OCI-LY3 (cell line): Measurements from ENCODE around the gene SYNE4.

Experiments
- H2AFZ ChIP-seq: fragments of 200-600, 300-600 bp; shearing (Covaris generic); 2 replicates; pipeline ENCODE4 v1.6.0; 2014; ENCODE audit warnings: antibody characterized with exemption, low read depth, low read length
- H3K27ac ChIP-seq: fragments of 200-600, 300-600 bp; sonication (generic); 2 replicates; pipeline ENCODE4 v1.5.1; 2014; ENCODE audit warnings: mild to moderate bottlenecking, low read length, moderate library complexity, mixed read lengths
- H3K27me3 ChIP-seq: fragments of 200-600, 300-600 bp; sonication (generic); 2 replicates; pipeline ENCODE4 v1.6.1; 2014; ENCODE audit warnings: low read depth, low read length, mixed read lengths
- H3K36me3 ChIP-seq: fragments of 200-600, 300-600 bp; sonication (generic); replicated peaks from 2 replicates; pipeline ENCODE3; 2014; ENCODE audit warnings: low read depth, low read length, mixed read lengths
- H3K4me1 ChIP-seq: fragments of 300-600, 200-600 bp; sonication (generic); 2 replicates; pipeline ENCODE4 v1.6.1; 2014; ENCODE audit warnings: low read length, mixed read lengths
- H3K4me2 ChIP-seq: fragments of 200-600, 300-600 bp; sonication (generic); 2 replicates; pipeline ENCODE4 v1.6.1; 2014; ENCODE audit warnings: low read length, mixed read lengths
- H3K4me3 ChIP-seq: fragments of 300-600, 200-600 bp; sonication (generic); 2 replicates; pipeline ENCODE4 v1.5.1; 2014; ENCODE audit warnings: antibody characterized with exemption, mild to moderate bottlenecking, low read length, moderate library complexity
- H3K79me2 ChIP-seq: fragments of 300-600, 200-600 bp; shearing (Covaris generic); 2 replicates; pipeline ENCODE4 v1.6.1; 2014; ENCODE audit warnings: mild to moderate bottlenecking, low read length, mixed read lengths
- H3K9ac ChIP-seq: fragments of 300-600, 200-600 bp; shearing (Covaris generic); 2 replicates; pipeline ENCODE4 v1.6.0; 2014; ENCODE audit warnings: mild to moderate bottlenecking, low read length, moderate library complexity
- H3K9me3 ChIP-seq: fragments of 200-600, 300-600 bp; shearing (Covaris generic); 2 replicates; pipeline ENCODE4 v1.6.1; 2014; ENCODE audit warnings: low read length, mixed read lengths; ENCODE audit not compliant: insufficient read depth
- H4K20me1 ChIP-seq: fragments of 200-600, 300-600 bp; sonication (generic); 2 replicates; pipeline ENCODE4 v1.6.1; 2016; ENCODE audit warnings: low read length, mixed read lengths; ENCODE audit not compliant: insufficient read depth
- EZH2phosphoT487 ChIP-seq: fragments of 200-600 bp; shearing (Covaris generic); IDR thresholded peaks from 2 replicates; pipeline ENCODE4 v1.6.1; 2018; ENCODE audit warnings: antibody characterized with exemption, mixed run types, low read depth
- TF ChIP-seq, protein P1 (sequence below): fragments of 200-600, 300-600 bp; sonication (generic); IDR thresholded peaks from 2 replicates; pipeline ENCODE4 v1.5.1; 2014; ENCODE audit warnings: antibody characterized with exemption, low read length, low read depth

The SYNE4 gene

DNA sequence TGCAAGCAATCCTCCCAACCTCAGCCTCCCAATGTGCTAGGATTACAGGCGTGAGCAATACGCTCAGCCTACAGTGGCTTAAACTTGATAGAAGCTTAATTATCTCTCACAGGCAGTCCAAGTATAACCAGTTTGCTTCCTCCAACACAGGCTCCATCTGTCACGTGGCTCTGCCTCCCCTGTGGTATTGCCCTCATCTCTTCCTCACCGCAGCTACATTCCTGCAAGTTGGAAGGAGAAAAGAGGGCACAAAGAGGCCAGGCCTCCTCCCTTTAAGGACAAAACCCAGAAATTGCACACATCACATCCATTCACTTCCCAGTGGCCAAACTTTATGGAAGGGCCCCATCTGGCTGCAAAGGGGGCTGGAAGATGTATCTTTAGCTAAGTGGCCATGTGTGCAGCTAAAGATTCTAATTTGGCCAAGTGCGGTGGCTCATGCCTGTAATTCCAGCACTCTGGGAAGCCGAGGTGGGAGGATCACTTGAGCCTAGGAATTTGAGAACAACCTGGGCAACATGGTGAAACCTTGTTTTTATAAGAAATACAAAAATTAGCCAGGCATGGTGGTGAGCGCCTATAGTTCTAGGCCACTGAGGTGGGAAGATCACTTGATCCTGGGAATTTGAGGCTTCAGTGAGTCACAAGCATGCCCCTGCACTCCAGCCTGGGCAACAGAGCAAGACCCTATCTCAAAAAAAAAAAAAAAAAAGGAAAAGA lies 16.7 kb downstream of the SYNE4 start:
- Histone ChIP-seq H3K27me3 (no peaks in the 10 kb centered on the region), H3K27ac (no peak overlapping the region), H4K20me1 (no peaks in the 10 kb centered on the region), H3K4me2 (no peak overlapping the region), H2AFZ (no peak overlapping the region), H3K79me2 (peaks cover 19% of the 10 kb centered on the region), H3K4me3 (no peak overlapping the region), H3K9me3 (peaks cover 6% of the 10 kb centered on the region; the same call in 1 of the 2 replicates), H3K9ac (no peak overlapping the region), H3K4me1 (peaks cover 29% of the 10 kb centered on the region), H3K36me3 (no peaks in the 10 kb centered on the region)
- TF ChIP-seq EZH2phosphoT487, result no peak
- TF ChIP-seq, protein P1, sequence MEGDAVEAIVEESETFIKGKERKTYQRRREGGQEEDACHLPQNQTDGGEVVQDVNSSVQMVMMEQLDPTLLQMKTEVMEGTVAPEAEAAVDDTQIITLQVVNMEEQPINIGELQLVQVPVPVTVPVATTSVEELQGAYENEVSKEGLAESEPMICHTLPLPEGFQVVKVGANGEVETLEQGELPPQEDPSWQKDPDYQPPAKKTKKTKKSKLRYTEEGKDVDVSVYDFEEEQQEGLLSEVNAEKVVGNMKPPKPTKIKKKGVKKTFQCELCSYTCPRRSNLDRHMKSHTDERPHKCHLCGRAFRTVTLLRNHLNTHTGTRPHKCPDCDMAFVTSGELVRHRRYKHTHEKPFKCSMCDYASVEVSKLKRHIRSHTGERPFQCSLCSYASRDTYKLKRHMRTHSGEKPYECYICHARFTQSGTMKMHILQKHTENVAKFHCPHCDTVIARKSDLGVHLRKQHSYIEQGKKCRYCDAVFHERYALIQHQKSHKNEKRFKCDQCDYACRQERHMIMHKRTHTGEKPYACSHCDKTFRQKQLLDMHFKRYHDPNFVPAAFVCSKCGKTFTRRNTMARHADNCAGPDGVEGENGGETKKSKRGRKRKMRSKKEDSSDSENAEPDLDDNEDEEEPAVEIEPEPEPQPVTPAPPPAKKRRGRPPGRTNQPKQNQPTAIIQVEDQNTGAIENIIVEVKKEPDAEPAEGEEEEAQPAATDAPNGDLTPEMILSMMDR, result no peak

DNA sequence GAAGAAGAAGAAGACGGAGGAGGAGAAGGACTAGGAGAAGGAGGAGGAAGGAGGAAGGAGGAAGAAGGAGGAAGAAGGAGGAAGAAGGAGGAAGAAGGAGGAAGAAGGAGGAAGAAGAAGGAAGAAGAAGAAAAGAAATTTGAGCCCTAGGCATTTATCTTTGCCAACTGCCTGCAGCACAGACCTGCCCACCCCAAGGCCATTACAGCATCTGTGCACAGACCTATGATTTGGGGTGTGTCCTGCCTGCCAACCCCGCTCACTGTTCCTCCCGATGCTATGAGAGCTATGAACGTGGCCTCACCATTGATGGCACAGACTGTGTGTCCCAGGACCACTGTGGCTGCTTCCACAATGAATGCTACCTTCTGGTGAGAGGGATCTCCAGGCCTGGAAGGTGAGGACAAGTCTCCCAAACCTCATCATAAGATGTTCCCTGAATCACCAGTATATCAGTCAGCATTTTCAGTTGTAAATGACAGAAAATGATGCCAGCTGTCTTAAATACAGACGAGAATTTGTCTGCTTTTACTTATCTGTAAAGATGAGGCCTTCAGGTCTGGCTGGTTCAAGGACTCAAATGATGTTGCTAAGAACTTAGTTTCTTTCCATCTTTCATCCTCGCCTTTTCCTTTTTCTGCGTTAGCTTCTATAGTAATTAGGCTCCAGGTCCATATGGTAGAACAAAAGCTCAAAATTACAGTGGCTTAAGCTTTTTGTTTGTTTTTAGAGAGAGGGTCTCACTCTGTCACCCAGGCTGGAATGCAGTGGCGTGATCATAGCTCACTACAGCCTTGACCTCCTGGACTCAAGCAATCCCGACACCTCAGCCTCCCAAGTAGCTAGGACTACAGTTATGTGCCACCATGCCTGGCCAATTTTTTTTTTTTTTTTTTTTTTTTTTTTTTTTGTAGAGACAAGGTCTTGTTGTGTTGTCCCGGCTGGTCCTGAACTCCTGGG lies 17.6 kb downstream of the SYNE4 start:
- H3K79me2 ChIP-seq, result peaks cover 11% of the 10 kb centered on the region
- no peaks in the 10 kb centered on the region for H3K27me3 ChIP-seq
- H2AFZ ChIP-seq, result no peak overlapping the region
- TF ChIP-seq, protein P1, result no peak
- TF ChIP-seq EZH2phosphoT487, result no peak
- H3K9ac ChIP-seq, result no peak overlapping the region
- H3K4me2 ChIP-seq, result no peak overlapping the region
- H3K4me1 ChIP-seq, result peaks cover 27% of the 10 kb centered on the region
- no peak overlapping the region for H3K27ac ChIP-seq
- no peak overlapping the region for H3K4me3 ChIP-seq
- H3K36me3 ChIP-seq, result no peaks in the 10 kb centered on the region
- no peaks in the 10 kb centered on the region for H4K20me1 ChIP-seq
- H3K9me3 ChIP-seq, result peaks cover 6% of the 10 kb centered on the region; the same call in 1 of the 2 replicates

DNA sequence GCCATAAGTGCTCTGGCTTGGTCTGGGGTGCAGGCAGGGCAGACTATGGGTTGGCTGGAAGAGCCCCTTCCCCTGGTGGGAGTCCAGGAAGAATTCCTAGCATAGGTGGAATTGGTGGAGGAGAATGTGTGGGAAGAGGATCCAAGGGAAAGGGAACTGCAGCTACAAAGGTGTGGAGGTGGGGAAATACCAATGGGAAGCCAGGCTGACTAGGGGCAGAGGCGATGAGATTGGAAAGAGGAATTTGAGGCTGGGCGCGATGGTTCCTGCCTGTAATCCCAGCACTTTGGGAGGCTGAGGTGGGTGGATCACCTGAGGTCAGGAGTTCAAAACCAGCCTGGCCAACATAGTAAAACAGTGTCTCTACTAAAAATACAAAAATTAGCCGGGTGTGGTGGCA lies 18.5 kb downstream of the SYNE4 start:
- Histone ChIP-seq H4K20me1 (no peaks in the 10 kb centered on the region), H3K27me3 (no peaks in the 10 kb centered on the region), H3K79me2 (peaks cover 2% of the 10 kb centered on the region), H3K4me3 (no peak overlapping the region), H3K4me1 (peaks cover 24% of the 10 kb centered on the region), H3K9ac (no peak overlapping the region), H3K4me2 (no peak overlapping the region), H3K36me3 (no peaks in the 10 kb centered on the region), H3K27ac (no peak overlapping the region), H3K9me3 (peaks cover 6% of the 10 kb centered on the region; the same call in 1 of the 2 replicates), H2AFZ (no peak overlapping the region)
- TF ChIP-seq EZH2phosphoT487, result no peak
- TF ChIP-seq, protein P1, result no peak

- no peak overlapping the region for H3K27ac ChIP-seq
- H3K9me3 ChIP-seq, result peaks cover 6% of the 10 kb centered on the region; the same call in 1 of the 2 replicates
- H4K20me1 ChIP-seq, result no peaks in the 10 kb centered on the region
- H2AFZ ChIP-seq, result no peak overlapping the region
- H3K36me3 ChIP-seq, result no peaks in the 10 kb centered on the region
- no peaks in the 10 kb centered on the region for H3K79me2 ChIP-seq
- no peak overlapping the region for H3K4me3 ChIP-seq
- no peak overlapping the region for H3K9ac ChIP-seq
- no peak for TF ChIP-seq EZH2phosphoT487
- TF ChIP-seq, protein P1, result no peak
- H3K4me2 ChIP-seq, result no peak overlapping the region
- H3K27me3 ChIP-seq, result 0 out of 2 replicates have a peak, but pooled peaks cover 3% of the 10 kb centered on the region
- H3K4me1 ChIP-seq, result peaks cover 22% of the 10 kb centered on the region
Measured at GRCh38 chr19:35988824-35989223, 19.8 kb downstream of the SYNE4 start.
